ENCODE measurements around the gene SND1. TPM values are rescaled to one million over a fixed set of nuclear protein-coding genes. Genes with fewer than 3 reads are reported as not detected.

SND1 gene
- total RNA-seq, 4 donors from 2014 or later: 55.5 to 305 (median 80.1) TPM

DNA sequence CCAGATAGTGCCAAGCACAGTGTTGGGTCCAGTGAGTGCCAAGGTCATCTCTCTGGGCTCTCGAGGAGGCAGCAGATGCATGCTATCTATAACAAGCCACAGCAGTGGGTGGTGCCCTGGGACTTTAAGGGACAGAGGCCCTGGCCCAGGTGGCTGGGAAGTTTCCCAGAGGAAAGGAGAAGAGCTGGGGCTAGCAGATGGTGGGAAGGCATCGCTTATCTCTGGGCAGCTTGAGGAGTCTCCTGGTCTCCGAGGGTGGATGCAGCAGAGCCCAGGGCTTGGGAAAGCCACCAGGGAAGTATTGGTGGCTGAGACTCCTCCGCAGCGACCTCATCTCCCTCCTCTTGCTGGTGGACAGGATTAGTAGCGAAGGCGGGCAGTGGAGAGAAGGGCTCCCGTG, 442.7 kb downstream of the SND1 start:
- Histone ChIP-seq H3K27me3 (no peaks in the 10 kb centered on the region), H3K9me3 (no peaks in the 10 kb centered on the region), H3K4me3 (no peak overlapping the region), H3K36me3 (peaks cover 0 to 46% (median 0%) of the 10 kb centered on the region in 3 donors), H3K27ac (no peak overlapping the region), H3K4me1 (no peaks in the 10 kb centered on the region)
- DNase-seq: no peak
- TF ChIP-seq POLR2A (IDR thresholded peaks at IDR 0.05) (no peak), CTCF (IDR thresholded peaks at IDR 0.05) (no peak)

DNA sequence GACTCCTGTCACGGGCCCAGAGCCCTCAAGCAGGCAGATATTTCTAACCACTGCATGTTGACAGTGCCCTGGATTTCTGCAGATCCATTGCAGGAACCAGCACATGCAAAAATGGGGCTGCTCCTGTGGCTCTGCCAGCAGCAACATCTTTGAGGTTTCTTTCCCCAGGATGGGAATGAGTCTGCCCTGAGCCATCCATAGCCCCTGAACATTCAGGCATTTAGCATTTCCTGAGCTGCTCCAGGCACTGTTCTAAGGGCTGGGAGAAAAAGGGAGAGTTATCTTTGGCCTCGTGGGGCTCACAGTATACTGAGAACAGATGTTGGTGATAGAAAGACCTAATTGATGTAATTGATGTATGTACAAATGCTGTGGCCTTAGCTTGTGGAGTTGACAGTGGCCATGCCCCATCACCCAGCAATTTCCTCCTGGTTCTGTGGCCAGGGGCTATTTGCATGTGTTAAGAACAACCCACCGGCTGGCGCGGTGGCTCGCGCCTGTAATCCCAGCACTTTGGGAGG, 445.3 kb downstream of the SND1 start:
- Histone ChIP-seq H3K36me3 (peaks cover 0 to 20% (median 0%) of the 10 kb centered on the region in 3 donors), H3K4me3 (no peak overlapping the region), H3K9me3 (no peaks in the 10 kb centered on the region), H3K4me1 (no peaks in the 10 kb centered on the region), H3K27me3 (no peaks in the 10 kb centered on the region), H3K27ac (no peak overlapping the region)
- no peak for DNase-seq
- TF ChIP-seq POLR2A (IDR thresholded peaks at IDR 0.05) (no peak), CTCF (IDR thresholded peaks at IDR 0.05) (no peak)

- DNase-seq: no peak
- TF ChIP-seq POLR2A (IDR thresholded peaks at IDR 0.05): no peak
- no peak for TF ChIP-seq CTCF (IDR thresholded peaks at IDR 0.05)
- Histone ChIP-seq H3K27ac (no peak overlapping the region), H3K36me3 (peaks cover 0 to 7% (median 0%) of the 10 kb centered on the region in 3 donors), H3K4me3 (no peak overlapping the region), H3K9me3 (no peaks in the 10 kb centered on the region), H3K4me1 (peaks cover 0 to 4% (median 3%) of the 10 kb centered on the region in 4 donors), H3K27me3 (no peaks in the 10 kb centered on the region)
These were observed 446.6 kb downstream of the SND1 start for GRCh38 chr7:128098629-128099028.

DNA sequence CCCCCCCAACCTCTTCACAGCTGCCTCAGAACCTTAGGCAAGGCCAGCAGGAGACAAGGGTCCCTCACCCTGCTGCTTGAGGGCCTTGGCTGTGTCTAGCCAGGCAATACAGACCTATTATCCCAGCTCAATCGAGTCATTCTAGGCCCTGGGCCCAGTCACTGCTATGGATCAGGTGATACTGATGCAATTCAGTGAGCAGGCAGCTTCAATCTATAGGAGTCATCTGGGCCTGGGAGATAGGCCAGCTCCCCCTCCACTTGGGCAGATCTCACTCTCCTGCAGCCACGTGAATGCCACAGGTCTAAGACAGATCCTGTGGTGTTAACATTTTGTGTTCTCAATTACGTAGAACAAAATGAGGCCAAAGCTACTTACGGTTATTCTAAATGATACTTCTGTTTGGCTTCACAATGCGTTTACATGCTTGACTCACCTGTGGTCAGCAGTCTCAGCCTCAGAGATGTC, 447.2 kb downstream of the SND1 start:
- TF ChIP-seq POLR2A (IDR thresholded peaks at IDR 0.05): no peak
- TF ChIP-seq CTCF (IDR thresholded peaks at IDR 0.05): no peak
- Histone ChIP-seq H3K36me3 (peaks cover 0 to under 1% (median 0%) of the 10 kb centered on the region in 3 donors), H3K4me3 (no peak overlapping the region), H3K4me1 (peaks cover 0 to 10% (median 6%) of the 10 kb centered on the region in 4 donors), H3K27me3 (peaks cover 0 to 3% of the 10 kb centered on the region in 2 donors), H3K27ac (no peak overlapping the region), H3K9me3 (no peaks in the 10 kb centered on the region)
- DNase-seq: no peak

DNA sequence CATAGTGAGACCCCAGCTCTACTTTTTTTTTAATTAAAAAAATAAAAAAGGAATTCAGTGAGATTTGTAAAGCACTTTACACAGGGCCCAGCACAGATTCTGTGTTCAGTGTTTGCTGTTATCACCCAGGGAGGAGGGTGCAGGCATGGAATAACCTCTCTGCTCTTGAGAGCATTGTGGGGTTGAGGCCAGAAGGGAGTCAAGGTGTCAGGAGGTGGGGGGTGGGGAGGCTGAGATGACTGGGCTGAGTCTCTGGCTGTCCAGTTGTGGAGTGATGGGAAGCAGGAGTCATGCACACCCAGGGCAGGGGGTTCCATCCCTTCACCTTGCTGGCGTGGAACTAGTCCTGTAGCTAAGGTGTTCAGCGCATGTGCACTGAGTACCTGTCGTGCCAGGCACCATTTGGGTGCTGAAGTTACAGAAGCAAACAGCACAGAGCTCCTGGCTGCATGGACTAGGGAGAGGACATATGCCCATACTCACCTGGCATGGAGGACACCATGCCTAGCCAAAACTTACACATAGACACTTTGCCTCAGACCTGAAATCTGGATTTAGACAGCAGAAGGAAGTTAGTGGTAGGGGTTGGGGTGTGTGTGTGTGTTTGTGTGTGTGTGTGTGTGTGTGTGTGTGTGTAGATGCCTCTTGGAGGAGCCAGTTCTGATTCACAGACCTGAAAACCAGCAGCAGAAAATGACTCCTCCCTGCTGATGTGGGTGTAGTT, 448.4 kb downstream of the SND1 start:
- Histone ChIP-seq H3K9me3 (no peaks in the 10 kb centered on the region), H3K27ac (no peak overlapping the region), H3K4me1 (peaks cover 0 to 12% (median 6%) of the 10 kb centered on the region in 4 donors), H3K4me3 (no peak overlapping the region), H3K27me3 (peaks cover 0 to 3% of the 10 kb centered on the region in 2 donors), H3K36me3 (no peaks in the 10 kb centered on the region)
- no peak for TF ChIP-seq CTCF (IDR thresholded peaks at IDR 0.05)
- no peak for TF ChIP-seq POLR2A (IDR thresholded peaks at IDR 0.05)
- DNase-seq: no peak
